ENCODE measurements around the gene MTRF1L. TPM values are rescaled to one million over a fixed set of nuclear protein-coding genes. Genes with fewer than 3 reads are reported as not detected.
"Not testable (repeated sequence)": the region's sequence is repeated elsewhere in the genome, so short reads cannot be mapped to it uniquely, and the experiment has no call there.

The MTRF1L gene
- total and polyA plus RNA-seq, 7 experiments from 2014 or later = 6.1 to 18.1 (median 10.6) TPM

DNA sequence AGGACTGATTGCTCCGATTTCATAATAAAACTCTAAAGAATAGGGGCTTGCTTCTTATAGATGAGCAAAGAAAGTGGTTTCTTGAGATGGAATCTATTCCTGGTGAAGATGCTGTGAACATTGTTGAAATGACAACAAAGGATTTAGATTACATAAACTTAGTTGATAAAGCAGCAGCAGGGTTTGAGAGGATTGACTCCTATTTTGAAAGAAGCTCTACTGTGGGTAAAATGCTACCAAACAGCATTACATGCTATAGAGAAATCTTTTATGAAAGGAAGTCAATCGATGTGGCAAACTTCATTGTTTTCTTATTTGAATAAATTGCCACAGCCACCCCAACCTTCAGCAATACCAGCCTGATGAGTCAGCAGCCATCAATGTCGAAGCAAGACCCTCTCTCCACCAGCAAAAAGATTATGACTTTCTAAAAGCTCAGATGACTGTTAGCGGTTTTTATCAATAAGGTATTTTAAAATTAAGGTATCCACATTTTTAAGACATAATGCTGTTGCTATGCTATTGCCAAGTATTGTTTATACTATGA, 12.7 kb upstream of the MTRF1L start:
- Mint-ChIP-seq H3K4me3 (no peak overlapping the region), H3K9me3 (peaks cover 0 to 5% (median 0%) of the 10 kb centered on the region in 11 donors), H3K4me1 (no peaks in the 10 kb centered on the region), H3K27ac (no peak overlapping the region), H3K27me3 (peaks cover 10 to 53% (median 27%) of the 10 kb centered on the region in 5 donors), H3K36me3 (no peaks in the 10 kb centered on the region)
- ChIA-PET CTCF (no interaction called here), POLR2A (interaction anchor here (0.6 kb wide), 1 partner anchor 1199 kb away, joined by 3 read pairs; no protein-coding TSS in a partner anchor)
- DNase-seq (no peak), ATAC-seq (no peak)
- Histone ChIP-seq H3K27me3 (ENCODE audit: control insufficient read depth in 2 of 2, insufficient read depth in 2 of 2, low read length in 2 of 2) (no peaks in the 10 kb centered on the region), H3K4me1 (ENCODE audit: control insufficient read depth in 2 of 2, insufficient read depth in 2 of 2, low read length in 2 of 2) (no peaks in the 10 kb centered on the region), H3K36me3 (ENCODE audit: control insufficient read depth in 2 of 3, insufficient read depth in 3 of 3, low read length in 3 of 3) (no peaks in the 10 kb centered on the region), H3K4me3 (ENCODE audit: low read length) (no peak overlapping the region), H3K27ac (ENCODE audit: low read depth, low read length) (no peak overlapping the region), H3K9me3 (ENCODE audit: control insufficient read depth in 2 of 3, low read length in 3 of 3) (no peaks in the 10 kb centered on the region)
- intact Hi-C loops (cut with micrococcal nuclease) = no loop called here

DNA sequence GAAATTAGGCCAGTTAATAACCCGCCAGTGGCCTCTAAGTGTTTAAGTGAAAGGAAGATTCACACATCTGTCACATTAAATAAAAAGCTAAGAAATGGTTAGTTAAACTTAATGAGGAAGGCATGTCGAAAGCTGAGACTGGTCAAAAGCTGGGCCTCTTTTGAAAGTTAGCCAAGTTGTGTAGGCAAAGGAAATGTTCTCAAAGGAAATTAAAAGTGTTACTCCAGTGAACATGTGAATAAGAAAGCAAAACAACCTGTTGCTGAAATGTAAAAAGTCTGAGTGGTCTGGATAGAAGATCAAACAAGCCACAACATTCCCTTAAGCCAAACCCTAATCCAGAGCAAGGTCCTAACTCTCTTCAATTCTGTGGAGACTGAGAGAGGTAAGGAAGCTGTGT, 10.9 kb upstream of the MTRF1L start:
- H3K9me3 ChIP-seq (ENCODE audit: control insufficient read depth in 2 of 3, low read length in 3 of 3) = no peaks in the 10 kb centered on the region
- H3K36me3 ChIP-seq (ENCODE audit: control insufficient read depth in 2 of 3, insufficient read depth in 3 of 3, low read length in 3 of 3) = no peaks in the 10 kb centered on the region
- CTCF ChIA-PET = no interaction called here
- Mint-ChIP-seq H3K36me3 (no peaks in the 10 kb centered on the region), H3K27ac (no peak overlapping the region), H3K27me3 (peaks cover 10 to 58% (median 22%) of the 10 kb centered on the region in 5 donors), H3K4me3 (no peak overlapping the region), H3K4me1 (no peaks in the 10 kb centered on the region), H3K9me3 (no peaks in the 10 kb centered on the region)
- DNase-seq (no peak), ATAC-seq (no peak)
- H3K4me3 ChIP-seq (ENCODE audit: low read length) = no peak overlapping the region
- intact Hi-C loops (cut with micrococcal nuclease) = no loop called here
- no peak overlapping the region for H3K27ac ChIP-seq (ENCODE audit: low read depth, low read length)
- H3K4me1 ChIP-seq (ENCODE audit: control insufficient read depth in 2 of 2, insufficient read depth in 2 of 2, low read length in 2 of 2) = no peaks in the 10 kb centered on the region
- H3K27me3 ChIP-seq (ENCODE audit: control insufficient read depth in 2 of 2, insufficient read depth in 2 of 2, low read length in 2 of 2) = no peaks in the 10 kb centered on the region
- POLR2A ChIA-PET = no interaction called here

DNA sequence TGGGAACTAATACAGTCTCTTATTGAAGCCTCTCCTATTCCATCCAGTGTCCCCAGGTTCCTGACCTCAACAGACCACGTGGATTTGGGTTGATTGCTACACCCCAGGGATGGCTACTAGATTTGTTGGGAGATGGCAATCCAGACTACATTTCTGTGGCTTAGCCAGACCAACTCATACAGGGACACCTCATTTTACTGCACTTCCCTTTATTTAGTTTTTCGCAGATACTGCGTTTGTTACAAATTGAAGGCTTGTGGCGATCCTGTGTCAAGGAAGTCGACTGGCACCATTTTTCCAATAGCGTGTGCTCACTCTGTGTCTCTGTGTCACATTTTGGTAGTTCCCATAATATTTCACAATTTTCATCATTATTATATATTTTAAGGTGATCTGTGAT, 10.3 kb upstream of the MTRF1L start:
- Histone ChIP-seq H3K4me1 (ENCODE audit: control insufficient read depth in 2 of 2, insufficient read depth in 2 of 2, low read length in 2 of 2) (no peaks in the 10 kb centered on the region), H3K4me3 (ENCODE audit: low read length) (no peak overlapping the region), H3K27ac (ENCODE audit: low read depth, low read length) (no peak overlapping the region), H3K27me3 (ENCODE audit: control insufficient read depth in 2 of 2, insufficient read depth in 2 of 2, low read length in 2 of 2) (no peaks in the 10 kb centered on the region), H3K9me3 (ENCODE audit: control insufficient read depth in 2 of 3, low read length in 3 of 3) (no peaks in the 10 kb centered on the region), H3K36me3 (ENCODE audit: control insufficient read depth in 2 of 3, insufficient read depth in 3 of 3, low read length in 3 of 3) (no peaks in the 10 kb centered on the region)
- H3K4me1 Mint-ChIP-seq = no peaks in the 10 kb centered on the region
- ChIA-PET POLR2A (no interaction called here), CTCF (no interaction called here)
- no peak for DNase-seq
- H3K27ac Mint-ChIP-seq = no peak overlapping the region
- ATAC-seq = no peak
- no peaks in the 10 kb centered on the region for H3K9me3 Mint-ChIP-seq
- H3K4me3 Mint-ChIP-seq = no peak overlapping the region
- intact Hi-C loops (cut with micrococcal nuclease) = no loop called here
- peaks cover 8 to 57% (median 20%) of the 10 kb centered on the region in 5 donors for H3K27me3 Mint-ChIP-seq
- H3K36me3 Mint-ChIP-seq = no peaks in the 10 kb centered on the region

DNA sequence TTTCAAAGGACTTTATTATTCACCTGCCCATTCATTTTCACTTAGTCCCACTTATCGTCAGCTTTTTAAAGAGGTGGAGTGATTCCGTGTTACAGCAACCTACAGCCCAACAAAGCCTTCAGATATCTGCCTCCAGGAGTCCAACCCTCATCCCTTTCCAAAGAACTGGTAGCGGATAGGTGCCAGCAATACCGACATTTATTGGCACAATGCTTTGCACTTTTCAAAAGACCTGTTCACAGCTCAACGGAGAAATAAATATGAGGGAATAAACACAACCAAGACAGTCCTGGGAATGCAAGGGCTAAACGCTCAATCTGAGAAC, 819 bp upstream of the MTRF1L start:
- DNase-seq (peak in 1 of 9 donors; percentile 12), ATAC-seq (no peak)
- ChIA-PET POLR2A (interaction anchor here (0.5 to 3.6 kb wide), 2 partner anchors 13 to 20 kb away, joined by 3 to 16 read pairs; partner anchors contain the start of gene FBXO5), CTCF (no interaction called here)
- peaks cover 0 to 10% (median 0%) of the 10 kb centered on the region in 3 experiments for H3K36me3 ChIP-seq (ENCODE audit: control insufficient read depth in 2 of 3, insufficient read depth in 3 of 3, low read length in 3 of 3)
- peaks cover 3 to 18% (median 5%) of the 10 kb centered on the region in 5 donors for H3K36me3 Mint-ChIP-seq
- H3K9me3 ChIP-seq (ENCODE audit: control insufficient read depth in 2 of 3, low read length in 3 of 3) = no peaks in the 10 kb centered on the region
- H3K27ac ChIP-seq (ENCODE audit: low read depth, low read length) = peak overlapping the region; percentile 73
- peaks cover 0 to 21% (median 0%) of the 10 kb centered on the region in 5 donors for H3K27me3 Mint-ChIP-seq
- H3K4me3 Mint-ChIP-seq = peak overlapping the region; percentile 85 to 99 (median 96)
- peaks cover 24 to 59% (median 49%) of the 10 kb centered on the region in 7 donors for H3K4me1 Mint-ChIP-seq
- intact Hi-C loops (cut with micrococcal nuclease) = loop anchor here (1.0 to 10.0 kb wide), 9 partner anchors 8 to 1729 kb away; partner anchors contain the start of genes SCAF8 (in 2 of the 2), ZBTB2 (in 2 of the 2) and RMND1 (in 1 of the 2)
- H3K27me3 ChIP-seq (ENCODE audit: control insufficient read depth in 2 of 2, insufficient read depth in 2 of 2, low read length in 2 of 2) = no peaks in the 10 kb centered on the region
- H3K27ac Mint-ChIP-seq = peak overlapping the region; percentile 86 to 98 (median 93)
- H3K4me1 ChIP-seq (ENCODE audit: control insufficient read depth in 2 of 2, insufficient read depth in 2 of 2, low read length in 2 of 2) = peaks cover 18% of the 10 kb centered on the region in 2 donors
- peak overlapping the region; percentile 63 for H3K4me3 ChIP-seq (ENCODE audit: low read length)
- peaks cover 0 to 3% (median 0%) of the 10 kb centered on the region in 11 donors for H3K9me3 Mint-ChIP-seq

DNA sequence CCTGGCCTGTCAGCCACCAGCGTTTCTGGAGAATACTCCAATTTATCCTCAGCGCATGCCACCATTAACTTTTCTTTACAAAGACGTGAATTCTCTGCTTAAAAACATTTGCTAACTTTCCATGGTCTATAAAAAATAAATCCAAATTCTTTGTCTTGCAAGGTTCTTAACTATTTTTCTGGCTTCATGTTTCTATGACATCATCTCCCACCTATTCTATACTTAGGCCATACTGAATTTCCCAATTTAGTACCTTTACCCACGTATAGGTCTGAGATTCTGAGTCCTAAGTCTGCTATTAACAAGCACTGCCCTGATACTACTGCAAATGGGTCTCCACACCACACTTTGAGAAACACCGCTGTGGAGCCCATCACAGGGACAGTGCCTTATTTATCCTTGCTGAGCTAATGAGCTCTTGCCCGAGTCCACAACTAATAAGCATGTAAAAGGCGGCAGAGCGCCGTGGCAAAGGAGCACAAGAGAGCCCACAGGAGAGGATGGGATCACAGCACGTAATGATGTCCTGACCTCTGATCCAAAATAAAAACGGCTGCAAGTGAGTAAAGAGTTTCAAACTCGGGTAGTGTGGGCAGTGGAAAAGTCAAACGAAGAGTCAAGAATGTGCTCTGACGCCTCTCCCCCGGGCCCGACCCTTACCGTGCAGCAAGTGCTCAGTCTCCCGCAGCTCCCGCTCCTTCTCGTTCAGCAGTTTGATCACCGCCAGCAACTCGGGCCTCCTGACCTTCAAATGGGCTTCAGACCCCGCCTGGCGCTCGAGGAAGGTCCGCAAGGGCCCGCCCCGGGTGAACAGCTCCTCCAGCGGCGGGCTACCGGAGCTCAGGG, 519 bp downstream of the MTRF1L start:
- DNase-seq (peak in 2 of 9 donors; percentile 8 to 25), ATAC-seq (peak; percentile 1)
- H3K9me3 ChIP-seq (ENCODE audit: control insufficient read depth in 2 of 3, low read length in 3 of 3) = no peaks in the 10 kb centered on the region
- H3K36me3 Mint-ChIP-seq = peaks cover 7 to 22% (median 12%) of the 10 kb centered on the region in 5 donors
- intact Hi-C loops (cut with micrococcal nuclease) = loop anchor here (1.0 to 10.0 kb wide), 7 partner anchors 699 to 1731 kb away; partner anchors contain the start of genes RMND1 (in 2 of the 2), SCAF8 (in 2 of the 2) and ZBTB2 (in 2 of the 2)
- H3K27ac ChIP-seq (ENCODE audit: low read depth, low read length) = peak overlapping the region; percentile 73
- CTCF ChIA-PET = no interaction called here
- H3K27me3 Mint-ChIP-seq = peaks cover 0 to 17% (median 0%) of the 10 kb centered on the region in 5 donors
- H3K4me1 Mint-ChIP-seq = peaks cover 24 to 66% (median 54%) of the 10 kb centered on the region in 7 donors
- H3K9me3 Mint-ChIP-seq = peaks cover 0 to 3% (median 0%) of the 10 kb centered on the region in 11 donors
- peak overlapping the region; percentile 63 for H3K4me3 ChIP-seq (ENCODE audit: low read length)
- H3K4me3 Mint-ChIP-seq = peak overlapping the region; percentile 85 to 99 (median 96)
- H3K27me3 ChIP-seq (ENCODE audit: control insufficient read depth in 2 of 2, insufficient read depth in 2 of 2, low read length in 2 of 2) = no peaks in the 10 kb centered on the region
- POLR2A ChIA-PET = interaction anchor here (3.6 kb wide), 1 partner anchor 19 kb away, joined by 16 read pairs; the partner anchor contains the start of gene FBXO5
- H3K27ac Mint-ChIP-seq = peak overlapping the region; percentile 71 to 94 (median 87)
- peaks cover 18% of the 10 kb centered on the region in 2 donors for H3K4me1 ChIP-seq (ENCODE audit: control insufficient read depth in 2 of 2, insufficient read depth in 2 of 2, low read length in 2 of 2)
- H3K36me3 ChIP-seq (ENCODE audit: control insufficient read depth in 2 of 3, insufficient read depth in 3 of 3, low read length in 3 of 3) = peaks cover 0 to 17% (median 0%) of the 10 kb centered on the region in 3 experiments

DNA sequence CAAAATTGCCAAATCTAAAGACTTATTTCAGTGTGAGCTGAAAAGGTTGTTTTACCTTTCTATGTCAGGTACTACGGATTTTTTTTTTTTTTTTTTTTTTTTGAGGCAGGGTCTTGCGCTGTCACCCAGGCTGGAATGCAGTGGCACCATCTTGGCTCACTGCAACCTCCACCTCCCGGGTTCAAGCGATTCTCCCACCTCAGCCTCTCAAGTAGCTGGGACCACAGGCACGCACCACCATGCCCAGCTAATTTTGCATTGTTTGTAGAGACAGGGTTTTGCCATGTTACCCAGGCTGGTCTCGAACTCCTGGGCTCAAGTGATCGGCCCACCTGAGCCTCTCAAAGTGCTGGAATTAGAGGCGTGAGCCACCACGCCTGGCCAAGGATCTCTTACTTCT, 1.7 kb downstream of the MTRF1L start:
- POLR2A ChIA-PET = interaction anchor here (3.6 kb wide), 1 partner anchor 17 kb away, joined by 16 read pairs; the partner anchor contains the start of gene FBXO5
- H3K9me3 Mint-ChIP-seq; DNase-seq; ATAC-seq; H3K27me3 ChIP-seq (ENCODE audit: control insufficient read depth in 2 of 2, insufficient read depth in 2 of 2, low read length in 2 of 2); H3K27me3 Mint-ChIP-seq; CTCF ChIA-PET; H3K27ac ChIP-seq (ENCODE audit: low read depth, low read length); H3K9me3 ChIP-seq (ENCODE audit: control insufficient read depth in 2 of 3, low read length in 3 of 3): not testable (repeated sequence)
- H3K27ac Mint-ChIP-seq = peak overlapping the region in 5 of 9 donors; percentile 84 to 93 (median 93)
- peak overlapping the region; percentile 52 to 99 (median 96) for H3K4me3 Mint-ChIP-seq
- peaks cover 18% of the 10 kb centered on the region in 2 donors for H3K4me1 ChIP-seq (ENCODE audit: control insufficient read depth in 2 of 2, insufficient read depth in 2 of 2, low read length in 2 of 2)
- H3K36me3 Mint-ChIP-seq = peaks cover 11 to 26% (median 16%) of the 10 kb centered on the region in 5 donors
- H3K4me3 ChIP-seq (ENCODE audit: low read length) = peak overlapping the region; percentile 63
- H3K4me1 Mint-ChIP-seq = peaks cover 29 to 78% (median 66%) of the 10 kb centered on the region in 7 donors
- peaks cover 0 to 17% (median 0%) of the 10 kb centered on the region in 3 experiments for H3K36me3 ChIP-seq (ENCODE audit: control insufficient read depth in 2 of 3, insufficient read depth in 3 of 3, low read length in 3 of 3)
- intact Hi-C loops (cut with micrococcal nuclease) = loop anchor here (5.0 to 10.0 kb wide), 4 partner anchors 1244 to 1732 kb away; partner anchors contain the start of genes ZBTB2 (in 2 of the 2), RMND1 (in 1 of the 2) and SCAF8 (in 1 of the 2)

Measured in naive thymus-derived CD4-positive, alpha-beta T cell (primary cell).